ENCODE data around the gene BBS4. TPM values are rescaled to one million over a fixed set of nuclear protein-coding genes. Genes with fewer than 3 reads are reported as not detected.

BBS4 gene
- total and polyA plus RNA-seq, 9 of the 15 experiments (the other 6 are each of a cell fraction or from before 2014, with no cell fraction given) = 25.1 to 80.7 (median 38.9) TPM

GRCh38 chr15:72785841-72786240 lies 99.8 kb downstream of the BBS4 start:
- no peaks in the 10 kb centered on the region for H3K9me1 ChIP-seq (ENCODE audit: control insufficient read depth, insufficient read depth, low read length)

DNA sequence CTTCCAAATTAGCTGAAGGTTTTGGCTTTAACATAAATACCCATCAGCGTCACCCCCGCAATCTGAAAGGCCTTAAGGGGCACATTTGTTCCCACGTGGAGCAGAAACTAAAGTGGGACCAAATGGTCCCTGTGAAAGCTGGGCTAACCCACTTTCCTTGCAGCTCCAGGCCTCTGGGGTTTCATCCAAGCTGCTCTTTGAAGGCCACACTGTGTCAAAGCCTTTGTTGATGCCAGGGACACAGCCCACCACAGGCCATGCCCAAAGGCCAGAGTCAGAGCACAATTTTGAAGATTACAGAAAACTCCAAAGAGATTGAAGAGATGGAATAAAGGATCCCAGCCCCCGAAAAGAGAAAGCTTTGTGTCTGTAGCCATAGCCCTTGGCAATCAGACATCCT lies 100.2 kb downstream of the BBS4 start:
- TF ChIP-seq ZNF316 (IDR thresholded peaks at IDR 0.05) (no peak), NELFE (IDR thresholded peaks at IDR 0.05; ENCODE audit: insufficient read depth, insufficient read length) (no peak), SRSF7 (optimal IDR thresholded peaks at IDR 0.05; ENCODE audit: low read depth, low read length) (no peak)
- FAIRE-seq (no peak), DNase-seq (ENCODE audit: extremely low read depth in 1 of 4, low spot score in 3 of 4) (no peak), ATAC-seq (no peak)
- H3K4me1 ChIP-seq (replicated peaks in 1 of 2; ENCODE audit: control insufficient read depth in 2 of 2, insufficient read depth in 2 of 2, low read length in 2 of 2) = peaks cover 11 to 13% of the 10 kb centered on the region in 2 experiments; a peak in 4 of 5 replicates
- no peak overlapping the region for H3K27ac ChIP-seq (ENCODE audit: extremely low read depth, low read depth, low read length)
- ChIA-PET POLR2A (interaction anchor here (0.8 kb wide), 1 partner anchor 22 kb away, joined by 3 read pairs; no protein-coding TSS in a partner anchor), CTCF (ENCODE audit: low intra/inter-chr PET ratio) (interaction anchor here (0.6 kb wide), 1 partner anchor 56 kb away, joined by 5 read pairs; no protein-coding TSS in a partner anchor)
- WGBS (ENCODE audit: insufficient coverage, low coverage, missing lambda C conversion rate) = 45% methylated on average over 4 of the region's 4 CpGs
- no peak overlapping the region for H3K4me2 ChIP-seq (ENCODE audit: insufficient read depth, low read length)
- no TSS peak for BruUV-seq (replicated peaks)
- no peaks in the 10 kb centered on the region for H3K9me1 ChIP-seq (ENCODE audit: control insufficient read depth, insufficient read depth, low read length)
- H3K36me3 ChIP-seq (ENCODE audit: control insufficient read depth, insufficient read depth, low read length) = peaks cover 9% of the 10 kb centered on the region; the same call in 2 of the 3 replicates
- no peaks in the 10 kb centered on the region for H3K9me3 ChIP-seq (replicated peaks; ENCODE audit: control insufficient read depth, insufficient read depth, low read depth, low read length)
- in situ Hi-C loops (cut with MboI) = loop anchor here (10.0 to 25.0 kb wide), 2 partner anchors 289 to 1301 kb away; partner anchors contain the start of gene GOLGA6A
- H3K4me3 ChIP-seq = no peak overlapping the region
- peaks cover 4% of the 10 kb centered on the region; the same call in 1 of the 2 replicates for H4K20me1 ChIP-seq (replicated peaks; ENCODE audit: control insufficient read depth, insufficient read depth, low read length)
- H2AFZ ChIP-seq (ENCODE audit: low read depth, low read length) = peak overlapping the region; percentile 19; the same call in 1 of the 2 replicates
- H3K9ac ChIP-seq (ENCODE audit: insufficient read depth in 1 of 2, low read depth in 2 of 2, low read length in 2 of 2) = no peak overlapping the region
- H3K79me2 ChIP-seq (ENCODE audit: control insufficient read depth, insufficient read depth, low read length) = peaks cover 23% of the 10 kb centered on the region
- intact Hi-C loops (cut with micrococcal nuclease) = loop anchor here (5.0 to 10.0 kb wide), 2 partner anchors 296 to 459 kb away; no protein-coding TSS in a partner anchor
- H3K27me3 ChIP-seq (ENCODE audit: control insufficient read depth in 2 of 2, insufficient read depth in 2 of 2, low read length in 2 of 2) = no peaks in the 10 kb centered on the region; a peak in 2 of 5 replicates

More at GRCh38 chr15:72785841-72786240, 99.8 kb downstream of the BBS4 start:
- no TSS peak for BruUV-seq (replicated peaks)
- TF ChIP-seq COPS2 (conservative IDR thresholded peaks at IDR 0.05) (no peak), HNRNPUL1 (IDR thresholded peaks at IDR 0.05; ENCODE audit: low read length) (no peak)
- Histone ChIP-seq H3K27me3 (ENCODE audit: control insufficient read depth in 2 of 2, insufficient read depth in 2 of 2, low read length in 2 of 2) (no peaks in the 10 kb centered on the region; a peak in 1 of 5 replicates), H3K4me1 (replicated peaks in 1 of 2; ENCODE audit: control insufficient read depth in 2 of 2, insufficient read depth in 2 of 2, low read length in 2 of 2) (peaks cover 11 to 13% of the 10 kb centered on the region in 2 experiments; a peak in 4 of 5 replicates), H3K79me2 (ENCODE audit: control insufficient read depth, insufficient read depth, low read length) (peaks cover 27% of the 10 kb centered on the region), H3K4me3 (no peak overlapping the region), H3K9ac (ENCODE audit: insufficient read depth in 1 of 2, low read depth in 2 of 2, low read length in 2 of 2) (no peak overlapping the region), H3K27ac (ENCODE audit: extremely low read depth, low read depth, low read length) (no peak overlapping the region), H3K36me3 (ENCODE audit: control insufficient read depth, insufficient read depth, low read length) (peaks cover 13% of the 10 kb centered on the region; the same call in 2 of the 3 replicates), H3K9me3 (replicated peaks; ENCODE audit: control insufficient read depth, insufficient read depth, low read depth, low read length) (no peaks in the 10 kb centered on the region), H3K4me2 (ENCODE audit: insufficient read depth, low read length) (no peak overlapping the region), H4K20me1 (replicated peaks; ENCODE audit: control insufficient read depth, insufficient read depth, low read length) (peaks cover 4% of the 10 kb centered on the region; the same call in 1 of the 2 replicates), H2AFZ (ENCODE audit: low read depth, low read length) (peak overlapping the region; percentile 6; the same call in 1 of the 2 replicates)
- DNase-seq (ENCODE audit: extremely low read depth in 1 of 4, low spot score in 3 of 4) = no peak
- no peak for ATAC-seq
- ChIA-PET POLR2A (interaction anchor here (0.6 to 0.8 kb wide), 3 partner anchors 22 to 441 kb away, joined by 3 read pairs; no protein-coding TSS in a partner anchor), CTCF (ENCODE audit: low intra/inter-chr PET ratio) (interaction anchor here (0.6 kb wide), 1 partner anchor 56 kb away, joined by 5 read pairs; no protein-coding TSS in a partner anchor)
- WGBS (ENCODE audit: insufficient coverage, low coverage, missing lambda C conversion rate) = 13% methylated on average over 2 of the region's 2 CpGs
- intact Hi-C loops (cut with micrococcal nuclease) = loop anchor here (5.0 to 10.0 kb wide), 2 partner anchors 296 to 459 kb away; no protein-coding TSS in a partner anchor
- no peak for FAIRE-seq
- in situ Hi-C loops (cut with MboI) = loop anchor here (10.0 to 25.0 kb wide), 2 partner anchors 289 to 1301 kb away; partner anchors contain the start of gene GOLGA6A

All from K562 (cell line).